Prostate gland (tissue), 2 donors: ENCODE measurements around the gene ANKRD12. TPM values are rescaled to one million over a fixed set of nuclear protein-coding genes. Genes with fewer than 3 reads are reported as not detected.

Experiments used
- DNase-seq: peaks from one replicate; pipeline ENCODE4 v3.0.0-alpha.2; 2019; ENCODE audit warnings: low spot score
- H3K27ac ChIP-seq, 2 donors: fragments of 200-600 bp; sonication (generic); 2 replicates each; pipeline ENCODE4 v1.5.1; 2017 to 2019
- H3K27me3 ChIP-seq: fragments of 200-600 bp; sonication (generic); replicated peaks from 2 replicates; pipeline ENCODE4 v1.5.1; 2019; ENCODE audit not compliant: insufficient read depth
- H3K36me3 ChIP-seq, 2 donors: fragments of 200-600 bp; sonication (generic); 1 replicate in 1 of 2; 2 replicates in 1 of 2; pipeline versions ENCODE4 v1.5.1 to v1.8.1; 2017 to 2019
- H3K4me1 ChIP-seq: fragments of 200-600 bp; sonication (generic); replicated peaks from 2 replicates; pipeline ENCODE4 v1.5.1; 2019
- H3K4me3 ChIP-seq, 2 donors: fragments of 200-600 bp; sonication (generic); 2 replicates each; pipeline ENCODE4 v1.5.1; 2017 to 2019
- H3K9me3 ChIP-seq: fragments of 200-600 bp; sonication (generic); 2 replicates; pipeline ENCODE4 v1.5.1; 2017
- CTCF ChIP-seq, 4 experiments: fragments of 200-600 bp in 2 of 4; fragments of 450-650 bp in 2 of 4; sonication (generic) in 2 of 4; IDR thresholded peaks; 1 replicate in 3 of 4; 2 replicates in 1 of 4; pipeline ENCODE4 v1.5.1; 2016 to 2019; ENCODE audit warnings: antibody characterized with exemption in 4 of 4, mild to moderate bottlenecking in 2 of 4, moderate library complexity in 2 of 4
- POLR2A ChIP-seq: fragments of 450-650 bp; IDR thresholded peaks from one replicate; pipeline ENCODE4 v1.6.1; 2016; ENCODE audit warnings: antibody characterized with exemption, mild to moderate bottlenecking
- POLR2AphosphoS5 ChIP-seq: sonication (generic); formaldehyde crosslinking; IDR thresholded peaks from one replicate; pipeline ENCODE4 v1.6.1; 2017; ENCODE audit warnings: antibody characterized with exemption
- WGBS: methylation state at CpG from one replicate; pipeline ENCODE4 v1.1.5; 2018; 5-methylcytosine and 5-hydroxymethylcytosine counted together
- intact Hi-C: fragments of 100-400 bp; cut with DNase I; formaldehyde crosslinking; loops from one replicate; pipeline ENCODE4 v1.14.2; 2022
- total RNA-seq, 2 donors: library from RNA; depleted of rRNA; stranded (reverse); fragments of >200 nt; gene quantifications; one replicate each; pipeline ENCODE4 v1.1.0, GENCODE V29; 2016

Gene ANKRD12
- total RNA-seq, 2 donors from 2014 or later, result 38.7 to 50.1 TPM

DNA sequence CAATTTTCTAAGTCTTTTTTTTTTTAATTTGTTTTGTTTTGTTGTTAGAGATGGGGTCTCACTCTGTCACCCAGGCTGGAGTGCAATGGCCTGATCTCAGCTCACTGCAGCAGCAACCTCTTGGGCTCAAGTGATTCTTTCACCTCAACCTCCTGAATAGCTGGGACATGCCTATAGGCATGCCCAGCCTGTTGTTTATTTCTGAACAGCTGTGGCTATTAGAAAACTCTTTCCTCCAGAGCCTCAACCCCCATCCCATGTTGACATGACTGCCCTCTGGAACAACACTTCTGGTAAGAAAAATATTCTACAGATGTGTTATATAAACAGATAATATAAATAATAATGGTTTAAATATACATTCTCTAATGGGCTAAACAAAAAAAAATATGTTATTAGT is 153.6 kb downstream of the ANKRD12 start:
- Histone ChIP-seq H3K27me3 (no peaks in the 10 kb centered on the region), H3K36me3 (no peaks in the 10 kb centered on the region), H3K4me1 (no peaks in the 10 kb centered on the region), H3K4me3 (no peak overlapping the region), H3K27ac (no peak overlapping the region), H3K9me3 (no peaks in the 10 kb centered on the region)
- TF ChIP-seq POLR2A (no peak), POLR2AphosphoS5 (no peak), CTCF (IDR thresholded peaks at IDR 0.05) (no peak)
- DNase-seq, result no peak
- intact Hi-C loops, result no loop called here

GRCh38 chr18:9292047-9292446 is 155.5 kb downstream of the ANKRD12 start:
- Histone ChIP-seq H3K9me3 (no peaks in the 10 kb centered on the region), H3K27me3 (no peaks in the 10 kb centered on the region), H3K36me3 (no peaks in the 10 kb centered on the region), H3K4me3 (no peak overlapping the region), H3K4me1 (no peaks in the 10 kb centered on the region), H3K27ac (no peak overlapping the region)
- TF ChIP-seq CTCF (IDR thresholded peaks at IDR 0.05) (no peak), POLR2AphosphoS5 (no peak), POLR2A (no peak)
- intact Hi-C loops, result no loop called here
- DNase-seq, result no peak
- 97% methylated on average over 2 of the region's 2 CpGs for WGBS

DNA sequence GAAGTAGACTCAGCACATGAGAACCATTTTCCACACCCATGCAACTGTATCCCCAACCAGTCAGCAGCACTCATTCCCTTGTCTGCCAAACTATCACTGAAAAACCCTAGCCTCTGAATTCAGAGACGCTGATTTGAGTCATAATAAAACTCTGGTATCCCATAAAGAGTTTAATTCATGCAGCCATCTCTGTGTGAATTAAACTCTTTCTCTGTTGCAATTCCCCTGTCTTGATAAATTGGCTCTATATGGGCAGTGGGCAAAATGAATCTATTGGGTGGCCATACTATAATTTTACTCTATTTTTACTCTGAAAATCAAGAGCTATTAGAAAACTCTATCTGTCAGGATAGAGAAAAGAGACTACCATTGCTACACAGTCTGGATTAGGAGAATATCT is 157.4 kb downstream of the ANKRD12 start:
- Histone ChIP-seq H3K27me3 (no peaks in the 10 kb centered on the region), H3K27ac (no peak overlapping the region), H3K9me3 (no peaks in the 10 kb centered on the region), H3K36me3 (no peaks in the 10 kb centered on the region), H3K4me1 (no peaks in the 10 kb centered on the region), H3K4me3 (no peak overlapping the region)
- TF ChIP-seq CTCF (IDR thresholded peaks at IDR 0.05), result no peak
- TF ChIP-seq POLR2A, result no peak
- TF ChIP-seq POLR2AphosphoS5, result no peak
- DNase-seq, result no peak
- intact Hi-C loops, result no loop called here
- 88% methylated on average over 1 of the region's 1 CpG for WGBS

- intact Hi-C loops, result no loop called here
- TF ChIP-seq POLR2AphosphoS5 (peak; percentile 60), CTCF (IDR thresholded peaks at IDR 0.05) (peak in 1 of 4 experiments; percentile 5), POLR2A (no peak)
- 91% methylated on average over 15 of the region's 15 CpGs for WGBS
These were observed 159.8 kb downstream of the ANKRD12 start for GRCh38 chr18:9296233-9297006.

DNA sequence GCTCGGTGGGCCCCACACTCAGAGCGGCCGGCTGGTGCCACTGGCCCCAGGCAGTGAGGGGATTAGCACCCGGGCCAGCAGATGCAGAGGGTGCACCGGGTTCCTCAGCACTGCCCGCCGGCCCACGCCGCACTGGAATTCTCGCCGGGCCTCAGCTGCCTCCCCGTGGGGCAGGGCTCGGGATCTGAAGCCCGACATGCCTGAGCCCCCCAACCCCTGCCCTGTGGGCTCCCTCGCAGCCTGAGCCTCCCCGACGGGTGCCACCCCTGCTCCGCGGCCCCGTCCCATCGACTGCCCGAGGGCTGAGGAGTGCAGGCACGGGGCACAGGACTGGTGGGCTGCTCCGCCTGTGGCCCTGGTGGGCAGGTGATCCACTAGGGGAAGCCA is 160.4 kb downstream of the ANKRD12 start:
- no peak overlapping the region for H3K27ac ChIP-seq
- H3K4me1 ChIP-seq, result no peaks in the 10 kb centered on the region
- no peaks in the 10 kb centered on the region for H3K36me3 ChIP-seq
- H3K9me3 ChIP-seq, result no peaks in the 10 kb centered on the region
- DNase-seq, result no peak
- no peak for TF ChIP-seq POLR2AphosphoS5
- TF ChIP-seq POLR2A, result no peak
- no peak for TF ChIP-seq CTCF (IDR thresholded peaks at IDR 0.05)
- 97% methylated on average over 24 of the region's 24 CpGs for WGBS
- intact Hi-C loops, result no loop called here
- no peak overlapping the region for H3K4me3 ChIP-seq
- no peaks in the 10 kb centered on the region for H3K27me3 ChIP-seq

More at GRCh38 chr18:9296233-9297006, 159.8 kb downstream of the ANKRD12 start:
- Histone ChIP-seq H3K27me3 (no peaks in the 10 kb centered on the region), H3K9me3 (no peaks in the 10 kb centered on the region), H3K4me3 (no peak overlapping the region), H3K36me3 (no peaks in the 10 kb centered on the region), H3K27ac (no peak overlapping the region), H3K4me1 (no peaks in the 10 kb centered on the region)
- DNase-seq, result peak; percentile 12
